ENCODE measurements around the gene YKT6. TPM values are rescaled to one million over a fixed set of nuclear protein-coding genes. Genes with fewer than 3 reads are reported as not detected.
A peak's percentile ranks its signal among the peaks of the same experiment; 100 is the strongest.

The YKT6 gene
- polyA plus RNA-seq, 1 donor = 65.6 TPM

DNA sequence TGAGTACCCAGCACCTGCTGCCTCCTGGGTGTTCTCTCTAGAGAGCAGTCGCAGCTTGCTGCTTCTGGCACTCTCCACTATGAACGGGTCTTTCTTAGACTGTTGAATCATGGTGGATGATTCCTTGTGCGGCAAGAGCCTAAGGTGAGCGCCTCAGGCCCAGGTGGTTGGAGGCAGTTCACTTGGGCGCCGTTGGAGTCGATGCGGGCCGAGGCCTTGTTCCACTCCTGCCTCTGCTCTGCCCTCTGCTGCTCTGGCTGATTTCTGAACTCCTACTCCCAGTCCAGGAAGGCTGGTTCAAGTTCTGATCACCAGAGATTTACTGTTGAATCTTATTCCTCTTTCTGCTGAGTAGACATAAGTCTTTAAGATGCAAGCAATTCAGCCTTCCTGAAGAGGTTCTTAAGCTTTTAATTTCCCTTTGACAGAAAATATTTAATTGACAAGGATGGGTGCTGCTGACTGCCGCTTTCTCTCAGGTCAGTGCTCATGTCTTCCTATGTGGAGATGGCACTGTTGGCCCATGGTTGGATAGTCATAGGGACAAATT, 10.4 kb downstream of the YKT6 start:
- WGBS (ENCODE audit: insufficient coverage, low lambda C conversion rate) = 100% methylated on average over 1 of the region's 10 CpGs
- no peaks in the 10 kb centered on the region for H3K9me3 ChIP-seq (ENCODE audit: control insufficient read depth, low read depth, low read length)

DNA sequence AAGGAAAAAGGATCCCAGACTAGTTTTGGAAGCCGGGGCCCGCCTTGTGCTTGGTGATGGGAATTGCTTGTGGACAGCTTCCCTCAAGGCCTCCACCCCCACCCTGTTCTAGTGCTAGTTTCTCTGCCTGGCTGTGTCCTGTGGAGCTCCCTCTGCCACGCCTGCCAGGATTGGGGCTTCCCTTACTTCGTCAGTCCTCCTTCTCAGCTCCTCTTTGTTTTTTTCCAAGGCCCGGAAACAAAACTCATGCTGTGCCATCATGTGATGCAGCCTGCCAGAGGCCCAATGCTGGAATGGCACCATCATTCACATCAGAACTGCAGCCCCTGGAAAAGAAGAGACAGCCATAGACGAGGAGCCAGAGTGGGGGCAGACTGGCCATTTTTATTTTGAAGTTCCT, 11.2 kb downstream of the YKT6 start:
- DNase-seq = no peak
- Histone ChIP-seq H3K9me3 (ENCODE audit: control insufficient read depth, low read depth, low read length) (no peaks in the 10 kb centered on the region), H3K4me3 (ENCODE audit: low read length) (no peak overlapping the region), H3K27me3 (ENCODE audit: control insufficient read depth, insufficient read depth, low read length) (no peaks in the 10 kb centered on the region), H3K36me3 (ENCODE audit: control insufficient read depth, insufficient read depth, low read length) (peaks cover 56% of the 10 kb centered on the region), H3K4me1 (ENCODE audit: control insufficient read depth, insufficient read depth, low read length) (peaks cover 16% of the 10 kb centered on the region), H3K27ac (ENCODE audit: low read length) (no peak overlapping the region)
- no CpG with 5 or more reads among the region's 6 CpGs for WGBS (ENCODE audit: insufficient coverage, low lambda C conversion rate)

More for the DNA sequence above, 10.4 kb downstream of the YKT6 start:
- Histone ChIP-seq H3K27me3 (ENCODE audit: control insufficient read depth, insufficient read depth, low read length) (no peaks in the 10 kb centered on the region), H3K4me3 (ENCODE audit: low read length) (no peak overlapping the region), H3K36me3 (ENCODE audit: control insufficient read depth, insufficient read depth, low read length) (peaks cover 64% of the 10 kb centered on the region), H3K27ac (ENCODE audit: low read length) (no peak overlapping the region), H3K4me1 (ENCODE audit: control insufficient read depth, insufficient read depth, low read length) (peaks cover 11% of the 10 kb centered on the region)
- DNase-seq = no peak

DNA sequence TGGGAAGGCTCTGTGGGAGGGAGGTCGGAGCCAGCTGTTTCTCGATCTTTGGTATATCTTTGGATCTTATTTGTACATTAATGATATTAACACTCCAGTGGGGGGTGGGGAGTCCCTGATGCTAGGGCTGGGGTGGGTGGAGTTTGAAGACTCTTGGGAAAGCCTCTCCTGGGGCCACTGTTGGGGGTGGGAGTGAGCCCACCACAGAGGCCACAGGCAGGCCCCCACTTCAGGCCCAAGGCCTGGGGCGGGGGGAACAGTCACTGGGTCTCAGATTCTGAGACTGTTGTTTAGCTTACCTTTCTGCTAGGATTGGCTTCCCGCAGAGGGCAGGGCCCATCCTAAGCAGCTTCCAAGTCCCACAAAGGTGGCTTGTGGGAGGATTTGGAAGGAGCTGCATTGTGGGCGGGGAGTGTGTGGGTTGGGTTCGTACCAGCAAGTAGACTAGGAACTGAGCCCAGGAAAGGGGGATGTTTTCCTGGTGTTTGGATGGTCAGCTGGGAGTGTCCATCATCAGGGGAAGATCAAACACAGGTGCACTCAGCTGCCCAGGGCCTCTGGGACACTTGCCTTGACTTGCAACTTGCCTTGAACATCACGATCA, 11.9 kb downstream of the YKT6 start:
- DNase-seq = no peak
- H3K4me3 ChIP-seq (ENCODE audit: low read length) = no peak overlapping the region
- H3K36me3 ChIP-seq (ENCODE audit: control insufficient read depth, insufficient read depth, low read length) = peaks cover 50% of the 10 kb centered on the region
- H3K4me1 ChIP-seq (ENCODE audit: control insufficient read depth, insufficient read depth, low read length) = peaks cover 16% of the 10 kb centered on the region
- no peak overlapping the region for H3K27ac ChIP-seq (ENCODE audit: low read length)
- no peaks in the 10 kb centered on the region for H3K9me3 ChIP-seq (ENCODE audit: control insufficient read depth, low read depth, low read length)
- WGBS (ENCODE audit: insufficient coverage, low lambda C conversion rate) = no CpG with 5 or more reads among the region's 7 CpGs
- H3K27me3 ChIP-seq (ENCODE audit: control insufficient read depth, insufficient read depth, low read length) = no peaks in the 10 kb centered on the region

DNA sequence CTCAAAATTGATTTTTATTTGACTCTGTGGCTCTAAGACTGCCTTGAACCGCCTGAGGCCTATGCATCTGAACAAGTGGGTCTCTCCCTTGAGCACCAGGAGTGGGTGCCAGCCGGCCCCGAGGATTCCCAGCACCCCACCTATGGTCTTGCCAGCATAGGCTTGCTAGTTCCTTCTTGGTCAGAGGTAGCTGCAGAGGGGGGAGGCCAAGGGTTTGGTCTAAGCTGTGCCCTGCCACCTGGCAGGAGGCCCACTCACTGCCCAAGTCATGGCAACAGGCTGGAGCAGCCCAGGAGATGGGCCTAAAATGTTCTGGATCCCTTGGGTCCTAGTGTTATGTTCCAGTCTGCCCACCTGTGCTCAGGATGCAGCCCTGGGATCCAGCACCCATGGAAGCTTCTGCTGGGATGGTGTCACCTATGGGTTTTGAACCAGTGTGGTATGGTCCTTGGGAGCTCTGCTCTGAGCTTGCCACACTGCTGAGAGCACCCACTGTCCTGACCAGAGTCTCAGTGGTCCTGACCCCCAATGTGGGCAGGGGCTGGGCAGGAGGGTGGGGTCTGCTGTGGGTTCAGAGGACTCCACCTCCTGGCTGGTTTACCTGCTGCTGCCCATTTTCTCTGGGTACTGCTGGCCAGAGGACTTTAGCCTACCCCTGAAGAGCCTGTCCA, 12.6 kb downstream of the YKT6 start:
- peaks cover 44% of the 10 kb centered on the region for H3K36me3 ChIP-seq (ENCODE audit: control insufficient read depth, insufficient read depth, low read length)
- H3K27ac ChIP-seq (ENCODE audit: low read length) = no peak overlapping the region
- H3K9me3 ChIP-seq (ENCODE audit: control insufficient read depth, low read depth, low read length) = peaks cover under 1% of the 10 kb centered on the region
- no peak for DNase-seq
- H3K4me1 ChIP-seq (ENCODE audit: control insufficient read depth, insufficient read depth, low read length) = peaks cover 16% of the 10 kb centered on the region
- H3K27me3 ChIP-seq (ENCODE audit: control insufficient read depth, insufficient read depth, low read length) = no peaks in the 10 kb centered on the region
- no peak overlapping the region for H3K4me3 ChIP-seq (ENCODE audit: low read length)
- no CpG with 5 or more reads among the region's 3 CpGs for WGBS (ENCODE audit: insufficient coverage, low lambda C conversion rate)

DNA sequence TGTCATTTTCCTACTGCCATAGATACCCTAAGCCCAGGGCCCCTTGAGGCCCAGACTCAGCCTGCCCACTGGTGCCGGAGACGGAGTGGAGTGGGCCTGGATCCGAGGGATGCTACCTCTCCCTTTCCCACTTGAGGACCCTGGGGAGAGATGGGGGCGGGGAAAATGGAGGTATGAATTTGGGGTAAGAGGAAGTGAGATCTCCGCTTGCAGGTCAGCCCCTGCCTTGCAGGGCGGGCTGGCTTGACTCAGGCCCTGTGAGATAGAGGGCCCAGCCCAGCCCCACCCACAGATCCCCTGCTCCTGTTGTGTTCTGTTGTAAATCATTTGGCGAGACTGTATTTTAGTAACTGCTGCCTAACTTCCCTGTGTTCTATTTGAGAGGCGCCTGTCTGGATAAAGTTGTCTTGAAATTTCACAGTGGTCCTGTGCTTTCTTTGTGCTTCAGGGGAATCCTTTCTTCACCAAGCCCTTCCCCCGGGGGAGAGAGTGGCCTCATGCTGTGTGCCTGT, 13.2 kb downstream of the YKT6 start:
- WGBS (ENCODE audit: insufficient coverage, low lambda C conversion rate) = 50% methylated on average over 2 of the region's 9 CpGs
- no peak overlapping the region for H3K4me3 ChIP-seq (ENCODE audit: low read length)
- H3K27ac ChIP-seq (ENCODE audit: low read length) = no peak overlapping the region
- peaks cover 38% of the 10 kb centered on the region for H3K36me3 ChIP-seq (ENCODE audit: control insufficient read depth, insufficient read depth, low read length)
- H3K9me3 ChIP-seq (ENCODE audit: control insufficient read depth, low read depth, low read length) = peaks cover 7% of the 10 kb centered on the region
- H3K27me3 ChIP-seq (ENCODE audit: control insufficient read depth, insufficient read depth, low read length) = no peaks in the 10 kb centered on the region
- no peak for DNase-seq
- H3K4me1 ChIP-seq (ENCODE audit: control insufficient read depth, insufficient read depth, low read length) = peaks cover 16% of the 10 kb centered on the region

DNA sequence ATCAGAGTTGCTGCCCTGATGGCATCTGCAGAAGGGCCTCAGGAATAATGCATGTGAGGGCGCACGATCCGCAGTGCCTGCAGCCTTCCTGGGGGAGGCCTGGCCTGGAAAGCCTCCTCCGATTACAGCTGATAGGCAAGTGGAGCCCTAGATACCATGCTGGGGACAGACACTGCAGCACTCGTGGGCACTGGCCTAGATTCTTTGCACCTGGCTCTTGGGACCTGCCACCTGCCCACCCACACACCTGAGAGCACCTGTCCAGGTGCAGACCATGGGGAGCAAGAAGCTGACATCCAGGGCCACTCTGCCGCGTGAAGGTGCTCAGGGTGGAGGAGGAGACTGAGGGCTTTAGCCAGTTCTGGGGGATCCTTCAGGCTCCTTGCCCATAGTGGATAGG, 14.8 kb downstream of the YKT6 start:
- no peak overlapping the region for H3K4me3 ChIP-seq (ENCODE audit: low read length)
- DNase-seq = no peak
- H3K4me1 ChIP-seq (ENCODE audit: control insufficient read depth, insufficient read depth, low read length) = peaks cover 16% of the 10 kb centered on the region
- WGBS (ENCODE audit: insufficient coverage, low lambda C conversion rate) = no CpG with 5 or more reads among the region's 7 CpGs
- H3K27ac ChIP-seq (ENCODE audit: low read length) = no peak overlapping the region
- H3K9me3 ChIP-seq (ENCODE audit: control insufficient read depth, low read depth, low read length) = peaks cover 17% of the 10 kb centered on the region
- H3K27me3 ChIP-seq (ENCODE audit: control insufficient read depth, insufficient read depth, low read length) = no peaks in the 10 kb centered on the region
- peaks cover 24% of the 10 kb centered on the region for H3K36me3 ChIP-seq (ENCODE audit: control insufficient read depth, insufficient read depth, low read length)

DNA sequence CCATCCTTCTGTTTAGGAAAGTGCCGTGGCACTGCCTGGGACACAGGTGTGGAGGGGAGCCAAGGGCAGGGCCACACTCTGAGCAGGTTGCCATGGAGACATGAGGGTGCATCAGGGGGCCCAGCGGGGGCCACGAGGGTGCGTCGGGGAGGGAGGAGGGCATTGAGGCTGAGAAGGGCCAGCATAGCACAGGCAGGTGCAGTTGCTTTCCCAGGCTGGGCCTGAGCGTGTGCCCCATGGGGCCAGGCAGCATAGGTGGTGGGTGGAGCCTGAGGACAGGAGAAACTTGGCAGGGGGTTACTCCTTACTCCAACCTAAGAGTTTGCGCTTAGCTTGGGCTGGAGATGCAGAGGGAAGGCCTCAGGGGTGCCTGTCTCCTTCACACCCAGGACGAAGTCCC, 15.2 kb downstream of the YKT6 start:
- H3K9me3 ChIP-seq (ENCODE audit: control insufficient read depth, low read depth, low read length) = peaks cover 17% of the 10 kb centered on the region
- H3K27me3 ChIP-seq (ENCODE audit: control insufficient read depth, insufficient read depth, low read length) = no peaks in the 10 kb centered on the region
- WGBS (ENCODE audit: insufficient coverage, low lambda C conversion rate) = no CpG with 5 or more reads among the region's 8 CpGs
- peak in 1 of 2 donors; percentile 47 for DNase-seq
- peaks cover 19% of the 10 kb centered on the region for H3K36me3 ChIP-seq (ENCODE audit: control insufficient read depth, insufficient read depth, low read length)
- H3K4me1 ChIP-seq (ENCODE audit: control insufficient read depth, insufficient read depth, low read length) = peaks cover 16% of the 10 kb centered on the region
- H3K27ac ChIP-seq (ENCODE audit: low read length) = no peak overlapping the region
- no peak overlapping the region for H3K4me3 ChIP-seq (ENCODE audit: low read length)

DNA sequence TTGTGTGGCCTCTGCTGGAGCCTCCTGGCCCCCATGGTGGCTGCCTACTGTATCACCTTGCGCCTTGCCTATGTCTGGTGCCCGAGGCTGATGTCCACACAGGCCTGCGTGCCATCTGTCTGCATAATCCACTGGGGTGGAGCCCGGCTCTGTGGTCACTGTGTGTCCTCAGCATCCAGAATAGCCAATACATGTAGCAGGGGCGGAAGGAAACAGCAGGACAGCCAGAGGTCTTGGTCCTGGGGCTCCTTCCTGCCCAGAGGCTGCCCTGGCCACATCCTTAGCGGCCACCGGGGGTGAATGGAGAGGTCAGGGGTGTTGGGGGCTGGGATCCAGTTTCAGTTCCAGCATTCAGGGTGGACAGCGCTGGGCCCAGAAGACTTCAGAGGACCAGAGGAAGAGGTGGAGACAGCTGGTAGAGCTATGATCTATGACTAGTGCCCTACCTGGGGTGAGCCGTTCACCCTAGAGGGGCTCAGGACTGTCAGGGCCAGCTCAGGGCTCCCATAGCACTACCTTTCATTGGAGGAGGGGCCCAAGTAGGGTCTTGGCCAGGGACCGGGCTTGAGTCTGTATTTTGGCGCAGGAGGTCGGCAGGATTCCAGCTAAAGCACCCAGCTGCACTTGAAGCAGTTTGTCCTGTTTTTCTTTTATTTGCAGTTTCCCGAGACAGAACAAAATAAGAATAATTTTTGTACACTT, 15.9 kb downstream of the YKT6 start:
- Histone ChIP-seq H3K4me1 (ENCODE audit: control insufficient read depth, insufficient read depth, low read length) (peaks cover 16% of the 10 kb centered on the region), H3K4me3 (ENCODE audit: low read length) (no peak overlapping the region), H3K9me3 (ENCODE audit: control insufficient read depth, low read depth, low read length) (peaks cover 22% of the 10 kb centered on the region), H3K27ac (ENCODE audit: low read length) (no peak overlapping the region), H3K36me3 (ENCODE audit: control insufficient read depth, insufficient read depth, low read length) (peaks cover 15% of the 10 kb centered on the region), H3K27me3 (ENCODE audit: control insufficient read depth, insufficient read depth, low read length) (no peaks in the 10 kb centered on the region)
- no peak for DNase-seq
- WGBS (ENCODE audit: insufficient coverage, low lambda C conversion rate) = 100% methylated on average over 2 of the region's 13 CpGs

DNA sequence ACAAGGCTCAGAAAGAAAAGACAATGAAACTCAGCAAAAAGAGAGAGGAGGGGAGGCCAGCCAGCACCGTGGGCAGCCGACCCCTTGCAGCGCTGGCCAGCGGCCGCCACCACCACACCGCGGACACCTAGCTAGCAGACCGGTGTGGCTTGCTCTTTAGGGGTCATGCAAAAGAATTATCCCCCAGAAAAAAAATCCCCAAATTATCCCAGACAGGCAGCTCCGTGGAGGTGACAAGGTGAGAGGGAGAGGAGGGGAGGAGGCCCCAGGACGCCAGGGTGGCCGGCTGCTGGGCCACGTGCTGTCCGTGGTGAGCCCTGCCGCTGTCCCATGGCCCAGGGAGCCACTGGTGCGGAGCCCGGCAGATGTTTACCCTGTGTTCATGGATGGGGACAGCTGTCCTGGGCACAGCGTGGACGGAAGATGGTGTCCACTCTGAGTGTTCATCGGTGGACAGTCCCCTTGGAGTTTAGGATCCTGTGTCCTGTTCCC, 16.5 kb downstream of the YKT6 start:
- Histone ChIP-seq H3K4me3 (ENCODE audit: low read length) (no peak overlapping the region), H3K27me3 (ENCODE audit: control insufficient read depth, insufficient read depth, low read length) (no peaks in the 10 kb centered on the region), H3K27ac (ENCODE audit: low read length) (no peak overlapping the region), H3K9me3 (ENCODE audit: control insufficient read depth, low read depth, low read length) (peaks cover 22% of the 10 kb centered on the region), H3K36me3 (ENCODE audit: control insufficient read depth, insufficient read depth, low read length) (peaks cover 10% of the 10 kb centered on the region), H3K4me1 (ENCODE audit: control insufficient read depth, insufficient read depth, low read length) (peaks cover 16% of the 10 kb centered on the region)
- no CpG with 5 or more reads among the region's 19 CpGs for WGBS (ENCODE audit: insufficient coverage, low lambda C conversion rate)
- DNase-seq = no peak

DNA sequence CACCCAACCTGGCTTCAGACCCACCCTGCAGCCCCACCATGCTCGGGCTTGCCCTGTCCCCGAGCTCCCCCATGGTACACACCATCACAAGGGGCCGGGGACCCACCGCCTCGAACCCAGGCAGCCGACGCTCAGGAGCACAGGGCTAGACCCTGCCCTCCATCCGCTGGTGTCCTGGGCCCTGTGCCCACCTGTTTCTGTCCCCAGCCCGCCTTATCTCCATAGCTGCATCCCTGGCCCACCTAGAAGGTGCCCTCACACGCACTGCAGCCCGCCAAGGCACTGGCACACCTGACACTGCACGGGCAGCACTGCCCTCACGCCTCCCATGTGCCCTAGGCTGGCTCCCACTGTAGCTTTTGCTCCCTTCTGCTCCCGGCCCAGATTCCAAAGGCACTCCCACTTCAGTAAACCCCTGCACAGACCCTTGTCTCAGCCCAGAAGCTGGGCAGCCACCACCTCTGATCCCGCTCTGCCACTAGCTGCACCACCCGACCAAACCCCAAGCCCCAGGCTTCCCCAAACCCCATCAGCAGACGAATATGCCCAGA, 17.1 kb downstream of the YKT6 start:
- H3K36me3 ChIP-seq (ENCODE audit: control insufficient read depth, insufficient read depth, low read length) = peaks cover 5% of the 10 kb centered on the region
- WGBS (ENCODE audit: insufficient coverage, low lambda C conversion rate) = no CpG with 5 or more reads among the region's 17 CpGs
- H3K4me3 ChIP-seq (ENCODE audit: low read length) = no peak overlapping the region

More for the DNA sequence above, 17.1 kb downstream of the YKT6 start:
- no peak for DNase-seq
- Histone ChIP-seq H3K4me1 (ENCODE audit: control insufficient read depth, insufficient read depth, low read length) (peaks cover 16% of the 10 kb centered on the region), H3K9me3 (ENCODE audit: control insufficient read depth, low read depth, low read length) (peaks cover 22% of the 10 kb centered on the region), H3K27ac (ENCODE audit: low read length) (no peak overlapping the region), H3K27me3 (ENCODE audit: control insufficient read depth, insufficient read depth, low read length) (no peaks in the 10 kb centered on the region)

Measured in large intestine (tissue), 3 donors.